HEK293 (cell line): ENCODE measurements around the gene BMF.

Experiments used
- FEZF1 ChIP-seq: fragments of 450-650 bp; formaldehyde crosslinking; IDR thresholded peaks from 2 replicates; pipeline ENCODE4 v1.5.1; 2016; ENCODE audit warnings: missing biosample characterization, missing genetic modification characterization
- GLIS1 ChIP-seq: fragments of 450-650 bp; formaldehyde crosslinking; IDR thresholded peaks from 2 replicates; pipeline ENCODE4 v1.5.1; 2016; ENCODE audit warnings: missing biosample characterization, missing genetic modification characterization
- KLF17 ChIP-seq: fragments of 450-650 bp; formaldehyde crosslinking; IDR thresholded peaks from 2 replicates; pipeline ENCODE4 v1.5.1; 2016; ENCODE audit warnings: missing biosample characterization, missing genetic modification characterization
- PRDM10 ChIP-seq: fragments of 450-650 bp; formaldehyde crosslinking; IDR thresholded peaks from 2 replicates; pipeline ENCODE4 v1.5.1; 2016; ENCODE audit warnings: missing biosample characterization, missing genetic modification characterization
- PRDM4 ChIP-seq: fragments of 450-650 bp; formaldehyde crosslinking; IDR thresholded peaks from 2 replicates; pipeline ENCODE4 v1.5.1; 2017; ENCODE audit warnings: missing biosample characterization, missing genetic modification characterization
- PRDM6 ChIP-seq: fragments of 450-650 bp; formaldehyde crosslinking; IDR thresholded peaks from 2 replicates; pipeline ENCODE4 v1.5.1; 2017; ENCODE audit warnings: missing biosample characterization, missing genetic modification characterization
- YY2 ChIP-seq: fragments of 450-650 bp; formaldehyde crosslinking; IDR thresholded peaks from 2 replicates; pipeline ENCODE4 v1.5.1; 2016; ENCODE audit warnings: missing biosample characterization, missing genetic modification characterization
- ZBTB6 ChIP-seq: fragments of 450-650 bp; formaldehyde crosslinking; IDR thresholded peaks from 2 replicates; pipeline ENCODE4 v1.5.1; 2017; ENCODE audit warnings: missing biosample characterization, missing genetic modification characterization
- ZFP37 ChIP-seq: fragments of 450-650 bp; formaldehyde crosslinking; IDR thresholded peaks from 2 replicates; pipeline ENCODE4 v1.5.1; 2016; ENCODE audit warnings: missing biosample characterization, missing genetic modification characterization
- ZIC2 ChIP-seq: fragments of 450-650 bp; formaldehyde crosslinking; IDR thresholded peaks from 2 replicates; pipeline ENCODE4 v1.5.1; 2016; ENCODE audit warnings: missing biosample characterization, missing genetic modification characterization
- ZNF138 ChIP-seq: fragments of 450-650 bp; formaldehyde crosslinking; IDR thresholded peaks from 2 replicates; pipeline ENCODE4 v1.5.1; 2016; ENCODE audit warnings: missing biosample characterization, missing genetic modification characterization, borderline replicate concordance
- ZNF148 ChIP-seq: fragments of 450-650 bp; formaldehyde crosslinking; IDR thresholded peaks from 2 replicates; pipeline ENCODE4 v1.5.0; 2017; ENCODE audit warnings: missing biosample characterization, missing genetic modification characterization, borderline replicate concordance
- ZNF239 ChIP-seq: fragments of 450-650 bp; formaldehyde crosslinking; IDR thresholded peaks from 2 replicates; pipeline ENCODE4 v1.5.1; 2016; ENCODE audit warnings: missing biosample characterization, missing genetic modification characterization
- ZNF248 ChIP-seq: fragments of 450-650 bp; formaldehyde crosslinking; IDR thresholded peaks from 2 replicates; pipeline ENCODE4 v1.5.1; 2017; ENCODE audit warnings: missing biosample characterization, missing genetic modification characterization
- ZNF274 ChIP-seq, 2 experiments: fragments of 200-500 bp in 1 of 2; fragments of 450-650 bp in 1 of 2; sonication (Bioruptor generic) in 1 of 2; formaldehyde crosslinking in 1 of 2; IDR thresholded peaks; 2 replicates each; pipeline versions ENCODE4 v1.5.1 to v1.6.1; 2014 to 2016; ENCODE audit warnings: borderline replicate concordance in 1 of 2, inconsistent platforms in 1 of 2, low read length in 1 of 2, missing biosample characterization in 1 of 2, missing genetic modification characterization in 1 of 2
- ZNF350 ChIP-seq: fragments of 450-650 bp; formaldehyde crosslinking; IDR thresholded peaks from 2 replicates; pipeline ENCODE4 v1.5.0; 2017; ENCODE audit warnings: missing biosample characterization, mild to moderate bottlenecking, missing genetic modification characterization
- ZNF513 ChIP-seq: fragments of 450-650 bp; IDR thresholded peaks from 2 replicates; pipeline ENCODE4 v1.5.1; 2018; ENCODE audit warnings: missing biosample characterization, missing genetic modification characterization
- ZNF660 ChIP-seq: fragments of 450-650 bp; IDR thresholded peaks from 2 replicates; pipeline ENCODE4 v1.5.1; 2018; ENCODE audit warnings: missing biosample characterization, mild to moderate bottlenecking, missing genetic modification characterization
- ZNF692 ChIP-seq: fragments of 450-650 bp; formaldehyde crosslinking; IDR thresholded peaks from 2 replicates; pipeline ENCODE4 v1.5.1; 2016; ENCODE audit warnings: missing biosample characterization, missing genetic modification characterization
- ZNF837 ChIP-seq: fragments of 450-650 bp; formaldehyde crosslinking; IDR thresholded peaks from 2 replicates; pipeline ENCODE4 v1.5.1; 2016; ENCODE audit warnings: missing biosample characterization, missing genetic modification characterization
- ZSCAN16 ChIP-seq: fragments of 450-650 bp; formaldehyde crosslinking; IDR thresholded peaks from 2 replicates; pipeline ENCODE4 v1.5.1; 2016; ENCODE audit warnings: missing biosample characterization, missing genetic modification characterization

Gene BMF

GRCh38 chr15:40069178-40070165 lies 39.2 kb downstream of the BMF start (continued):
- TF ChIP-seq ZNF350 (tag by site-specific recombination) (no peak), ZNF138 (tag by site-specific recombination) (no peak), ZNF248 (tag by site-specific recombination) (no peak), ZNF692 (tag by site-specific recombination) (peak; percentile 99), YY2 (tag by site-specific recombination) (no peak), ZFP37 (tag by site-specific recombination) (no peak), GLIS1 (tag by site-specific recombination) (peak; percentile 90), KLF17 (tag by site-specific recombination) (peak; percentile 71), ZNF660 (peak; percentile 46; the same call in 1 of the 2 replicates), PRDM6 (tag by site-specific recombination) (0 out of 2 replicates have a peak, but pooled peaks have one; percentile 11), ZBTB6 (tag by site-specific recombination) (no peak; the same call in 1 of the 2 replicates), ZNF513 (tag by site-specific recombination) (no peak), ZNF274 (IDR thresholded peaks at IDR 0.05; ENCODE audit: low read length) (no peak), ZNF274 (tag by site-specific recombination; IDR thresholded peaks at IDR 0.05; ENCODE audit: borderline replicate concordance) (no peak), ZNF837 (no peak), ZSCAN16 (tag by site-specific recombination) (no peak), FEZF1 (tag by site-specific recombination) (peak; percentile 69), ZNF148 (tag by site-specific recombination) (no peak), ZIC2 (peak; percentile 77), PRDM10 (tag by site-specific recombination) (0 out of 2 replicates have a peak, but pooled peaks have one; percentile 43), ZNF239 (tag by site-specific recombination) (no peak), PRDM4 (tag by site-specific recombination) (0 out of 2 replicates have a peak, but pooled peaks have one; percentile 44)
